IPS-NIHi7 (cell line): ENCODE data around the gene CCDC127.
"Not testable (repeated sequence)": the region's sequence is repeated elsewhere in the genome, so short reads cannot be mapped to it uniquely, and the experiment has no call there.

ENCODE experiments used
- DNase-seq: peaks from one replicate; pipeline ENCODE4 v3.0.0; 2012; ENCODE audit warnings: mixed read lengths; ENCODE audit errors: extremely low spot score

The CCDC127 gene

GRCh38 chr5:172421-172820, 45.5 kb downstream of the CCDC127 start:
- no peak for DNase-seq

- DNase-seq: no peak
Measured at GRCh38 chr5:171801-172331, 46.1 kb downstream of the CCDC127 start.

- no peak for DNase-seq
Measured at GRCh38 chr5:170971-171800, 46.8 kb downstream of the CCDC127 start.

GRCh38 chr5:169728-170094, 48.2 kb downstream of the CCDC127 start:
- DNase-seq: no peak

GRCh38 chr5:169071-169727, 48.8 kb downstream of the CCDC127 start:
- no peak for DNase-seq

GRCh38 chr5:167982-168660, 49.8 kb downstream of the CCDC127 start:
- no peak for DNase-seq

- no peak for DNase-seq
Measured at GRCh38 chr5:167511-167910, 50.4 kb downstream of the CCDC127 start.

GRCh38 chr5:166441-167372, 51.2 kb downstream of the CCDC127 start:
- DNase-seq: no peak

GRCh38 chr5:164783-165182, 53.2 kb downstream of the CCDC127 start:
- DNase-seq: not testable (repeated sequence)

- DNase-seq: no peak
Measured at GRCh38 chr5:164244-164643, 53.7 kb downstream of the CCDC127 start.

GRCh38 chr5:163841-164240, 54.1 kb downstream of the CCDC127 start:
- no peak for DNase-seq

GRCh38 chr5:163338-163620, 54.7 kb downstream of the CCDC127 start:
- no peak for DNase-seq

GRCh38 chr5:162565-163337, 55.2 kb downstream of the CCDC127 start:
- DNase-seq: no peak

- DNase-seq: no peak
Measured at GRCh38 chr5:162190-162564, 55.8 kb downstream of the CCDC127 start.

- DNase-seq: no peak
Measured at GRCh38 chr5:161803-162110, 56.2 kb downstream of the CCDC127 start.

GRCh38 chr5:160921-161802, 56.8 kb downstream of the CCDC127 start:
- DNase-seq: no peak

GRCh38 chr5:160173-160510, 57.8 kb downstream of the CCDC127 start:
- DNase-seq: no peak

- no peak for DNase-seq
Measured at GRCh38 chr5:159448-160172, 58.3 kb downstream of the CCDC127 start.

- DNase-seq: no peak
Measured at GRCh38 chr5:158807-159447, 59.0 kb downstream of the CCDC127 start.
